Activated CD4-positive, alpha-beta T cell treated with anti-CD3 and anti-CD28 coated beads, Interleukin-2, Interleukin-4, amounts not matched to agents 100 ng/mL and 50 ng/mL, durations not matched to agents 16 hours and 8 hours (primary cell): ENCODE results near the gene RBMY1J.
"Not testable (repeated sequence)": the region's sequence is repeated elsewhere in the genome, so short reads cannot be mapped to it uniquely, and the experiment has no call there.

Experiments
- DNase-seq: peaks from one replicate; pipeline ENCODE4 v3.0.0-alpha.2; 2020; ENCODE audit warnings: low spot score

RBMY1J gene

GRCh38 chrY:22403110-22403509 lies at the start of gene RBMY1J:
Gene RBMY1J (plus strand): TSS chrY:22403410. CDS start chrY:22405448, 2,038 bp downstream.
- DNase-seq, result not testable (repeated sequence)

- no peak for DNase-seq
Observed at GRCh38 chrY:22367416-22367815, 35.8 kb upstream of the RBMY1J start.

- DNase-seq, result no peak
Observed at GRCh38 chrY:22370623-22371022, 32.6 kb upstream of the RBMY1J start.

- no peak for DNase-seq
Observed at GRCh38 chrY:22373494-22373893, 29.7 kb upstream of the RBMY1J start.

- DNase-seq, result not testable (repeated sequence)
Observed at GRCh38 chrY:22444718-22445396, 41.6 kb downstream of the RBMY1J start.

- not testable (repeated sequence) for DNase-seq
Observed at GRCh38 chrY:22455522-22455921, 52.3 kb downstream of the RBMY1J start.

GRCh38 chrY:22461962-22462361 lies 58.8 kb downstream of the RBMY1J start:
- DNase-seq, result not testable (repeated sequence)
